Astrocyte of the hippocampus (primary cell): ENCODE results near the gene ANXA10.
"Not testable (repeated sequence)": the region's sequence is repeated elsewhere in the genome, so short reads cannot be mapped to it uniquely, and the experiment has no call there.

Source experiments
- DNase-seq: peaks from one replicate; pipeline ENCODE4 v3.0.0; 2011; ENCODE audit warnings: low read depth, low spot score

Gene ANXA10

DNA sequence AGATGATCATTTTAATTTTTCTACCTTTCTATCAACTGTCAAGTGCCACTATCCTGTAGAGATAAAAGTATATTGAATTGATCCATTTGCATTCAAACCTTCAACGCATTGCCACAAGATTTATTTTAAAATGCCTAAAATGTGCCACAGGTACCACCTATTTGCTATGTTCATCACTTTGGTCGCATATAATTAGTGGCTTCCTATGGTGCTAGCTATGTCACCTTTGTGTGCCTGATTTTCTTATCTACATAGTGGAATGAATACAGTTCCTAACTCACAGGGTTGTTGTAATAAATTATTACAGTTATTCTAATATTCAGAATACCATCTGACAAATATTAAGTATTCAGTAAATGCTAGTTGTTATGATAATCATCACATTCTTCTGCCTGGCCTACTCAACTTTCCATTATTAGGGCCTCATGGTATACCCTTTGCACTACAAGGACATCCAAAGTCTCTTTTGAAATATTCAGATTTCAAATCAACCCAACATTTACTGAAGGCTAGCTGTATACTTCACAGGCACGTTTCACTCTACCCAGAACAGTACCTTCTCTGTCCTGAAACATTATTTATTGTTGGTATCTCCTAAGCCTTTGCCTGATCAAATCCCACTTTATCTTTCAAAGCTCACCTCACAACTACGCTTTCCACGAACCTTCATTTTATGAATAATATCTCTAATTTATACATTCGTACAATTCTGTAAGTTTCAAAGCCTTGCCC, 62.4 kb downstream of the ANXA10 start:
- no peak for DNase-seq

GRCh38 chr4:168162604-168163003, 70.3 kb downstream of the ANXA10 start:
- DNase-seq, result peak; percentile 53

- DNase-seq, result no peak
Observed at GRCh38 chr4:168163106-168163505, 70.8 kb downstream of the ANXA10 start.

- DNase-seq, result no peak
Observed at GRCh38 chr4:168164045-168164444, 71.7 kb downstream of the ANXA10 start.

- no peak for DNase-seq
Observed at GRCh38 chr4:168164915-168165548, 72.7 kb downstream of the ANXA10 start.

DNA sequence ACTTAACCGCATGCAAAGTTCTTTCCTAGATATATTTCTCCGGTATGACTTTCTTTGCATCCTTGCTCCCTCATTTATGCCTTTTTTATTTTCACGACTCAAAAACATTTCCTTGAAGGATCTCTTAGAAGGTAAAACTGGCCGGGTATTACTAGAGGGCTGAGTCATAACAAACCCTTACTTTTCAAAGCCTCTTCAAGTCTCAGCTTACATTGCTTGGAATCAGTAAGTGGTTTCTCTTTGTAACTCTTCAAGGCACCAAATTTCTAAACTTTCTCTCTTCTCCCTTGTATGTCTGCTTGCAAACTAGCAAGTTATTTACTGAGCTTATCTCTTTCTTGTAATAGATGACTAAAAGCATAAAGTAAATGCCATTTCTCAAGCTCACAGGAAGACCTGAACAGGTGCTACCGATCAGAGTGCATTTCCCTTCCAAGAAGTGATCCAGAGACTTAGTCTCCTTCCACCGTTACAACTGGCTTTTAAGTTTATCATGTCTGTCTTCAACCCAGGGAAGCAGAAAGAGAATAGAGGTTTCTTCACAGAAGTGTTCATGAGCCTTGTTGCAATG, 75.5 kb downstream of the ANXA10 start:
- peak; percentile 38 for DNase-seq

- no peak for DNase-seq
Observed at GRCh38 chr4:168174308-168174707, 82.0 kb downstream of the ANXA10 start.

DNA sequence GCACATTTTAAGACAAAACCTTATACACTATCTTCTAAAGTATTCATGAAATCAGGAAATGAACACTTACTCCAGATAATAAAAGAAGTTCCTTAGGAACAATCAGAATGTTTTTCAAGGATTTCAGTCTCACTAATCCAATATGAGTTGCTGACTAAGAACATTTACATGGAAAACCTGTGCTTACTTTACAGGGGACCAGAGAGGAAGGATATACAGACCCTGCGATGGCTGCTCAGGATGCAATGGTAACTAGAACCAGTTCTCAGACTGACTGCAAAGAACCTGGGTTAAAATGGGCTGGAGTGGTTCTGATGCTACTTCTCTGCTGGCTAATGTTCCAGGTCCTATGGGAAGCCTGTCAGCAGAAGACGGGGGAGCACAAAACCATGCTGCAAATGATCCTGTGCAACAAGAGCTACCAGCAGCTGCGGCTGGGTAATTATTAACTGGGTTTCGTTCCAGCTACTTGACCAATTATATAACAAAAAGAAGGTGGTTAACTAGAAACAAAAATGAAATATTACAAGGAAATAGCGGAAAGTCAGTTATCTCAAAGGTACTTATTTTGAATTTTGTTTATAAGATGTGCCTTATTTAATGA, 85.3 kb downstream of the ANXA10 start:
- DNase-seq, result no peak

GRCh38 chr4:168183717-168184571, 91.6 kb downstream of the ANXA10 start:
- peak; percentile 57 for DNase-seq

GRCh38 chr4:168188754-168189153, 96.4 kb downstream of the ANXA10 start:
- no peak for DNase-seq

- peak; percentile 16 for DNase-seq
Observed at GRCh38 chr4:168197926-168198325, 105.6 kb downstream of the ANXA10 start.

DNA sequence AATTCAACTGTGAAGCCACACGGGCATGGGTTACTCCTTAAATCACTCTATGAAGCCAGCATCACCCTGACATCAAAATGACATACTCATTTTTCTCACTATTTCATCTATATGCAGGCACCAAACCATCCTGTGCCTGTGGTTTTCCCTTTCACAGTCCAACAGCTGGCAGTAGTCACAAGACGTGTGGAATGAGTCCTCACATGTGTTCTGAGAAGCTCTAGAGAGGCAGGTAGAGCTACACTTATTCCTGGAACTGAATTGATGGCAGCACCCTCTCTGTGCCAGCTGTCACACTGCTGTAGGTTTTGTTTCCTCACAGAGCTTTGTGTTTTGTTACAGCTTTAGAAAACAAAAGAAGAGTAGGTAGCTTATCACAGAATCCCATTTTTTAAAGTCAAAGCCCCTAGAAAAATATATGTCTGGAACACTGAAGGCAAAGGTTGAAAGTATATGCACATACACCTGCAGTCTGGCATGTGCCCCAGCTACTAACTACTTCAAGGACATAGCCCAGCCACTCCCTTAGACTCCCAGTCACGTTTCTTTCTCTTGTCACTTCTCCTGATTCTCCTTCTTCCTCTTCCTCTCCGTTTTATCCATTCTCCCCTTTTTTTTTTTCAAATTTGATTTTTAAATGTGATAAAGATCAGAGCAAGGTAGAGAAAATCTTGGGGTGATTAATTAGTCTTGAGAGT, 107.1 kb downstream of the ANXA10 start:
- DNase-seq, result no peak

- no peak for DNase-seq
Observed at GRCh38 chr4:168200685-168201084, 108.3 kb downstream of the ANXA10 start.

GRCh38 chr4:168203233-168203911, 111.0 kb downstream of the ANXA10 start:
- DNase-seq, result no peak

- DNase-seq, result no peak
Observed at GRCh38 chr4:168208957-168209614, 116.7 kb downstream of the ANXA10 start.

GRCh38 chr4:168212656-168213055, 120.3 kb downstream of the ANXA10 start:
- DNase-seq, result no peak

GRCh38 chr4:168213511-168213910, 121.2 kb downstream of the ANXA10 start:
- DNase-seq, result not testable (repeated sequence)

- peak; percentile 59 for DNase-seq
Observed at GRCh38 chr4:168218645-168219044, 126.3 kb downstream of the ANXA10 start.

DNA sequence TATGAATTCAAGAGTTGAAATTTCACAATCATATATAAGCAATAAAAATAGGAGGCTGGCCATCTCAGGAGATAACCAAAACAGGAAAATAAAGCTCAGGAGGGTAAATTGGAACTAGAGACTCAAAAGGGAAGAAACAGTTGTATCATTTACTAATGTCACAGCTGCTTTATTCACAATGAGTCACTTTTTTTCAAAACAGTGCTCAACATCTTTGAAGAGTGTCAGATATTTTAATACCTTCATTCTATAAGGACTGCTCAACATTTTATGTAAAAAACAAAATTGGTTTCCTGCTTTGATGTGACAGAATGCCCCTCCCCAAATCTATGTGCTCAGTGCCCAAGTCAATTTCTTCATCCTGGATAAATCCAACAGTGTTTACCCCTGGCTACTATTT, 128.6 kb downstream of the ANXA10 start:
- DNase-seq, result no peak

DNA sequence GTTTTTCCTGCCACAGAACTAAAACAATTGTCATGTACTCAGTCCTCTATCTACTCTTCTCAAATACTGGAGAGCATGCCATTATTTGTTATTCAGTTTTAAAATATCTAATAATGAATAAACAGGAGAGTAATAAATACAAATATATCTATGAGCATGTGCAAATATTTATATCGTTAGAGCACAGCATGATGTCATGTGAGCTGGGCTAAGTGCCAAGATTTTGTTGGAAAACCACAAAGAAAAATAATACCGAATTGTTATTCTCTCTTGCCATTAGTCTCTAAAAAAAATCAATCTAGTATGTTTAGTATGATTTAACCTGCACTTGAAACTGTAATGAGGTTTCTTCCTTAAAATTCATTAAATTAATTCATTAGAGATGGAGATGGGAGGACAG, 129.0 kb downstream of the ANXA10 start:
- peak; percentile 76 for DNase-seq
